GM18505 (cell line): Measurements from ENCODE around the gene GDPGP1.
"Not testable (repeated sequence)": the region's sequence is repeated elsewhere in the genome, so short reads cannot be mapped to it uniquely, and the experiment has no call there.

Experiments used
- ATAC-seq: cut with Tn5 transposase; IDR thresholded peaks from one replicate; pipeline ENCODE4 v1.9.1; 2021; ENCODE audit not compliant: unreplicated experiment
- POLR2A ChIP-seq: IDR thresholded peaks from 4 replicates; pipeline ENCODE4 v1.6.1; 2011; ENCODE audit warnings: borderline replicate concordance; ENCODE audit not compliant: insufficient read depth, insufficient read length; ENCODE audit errors: extremely low read depth

GDPGP1 gene

DNA sequence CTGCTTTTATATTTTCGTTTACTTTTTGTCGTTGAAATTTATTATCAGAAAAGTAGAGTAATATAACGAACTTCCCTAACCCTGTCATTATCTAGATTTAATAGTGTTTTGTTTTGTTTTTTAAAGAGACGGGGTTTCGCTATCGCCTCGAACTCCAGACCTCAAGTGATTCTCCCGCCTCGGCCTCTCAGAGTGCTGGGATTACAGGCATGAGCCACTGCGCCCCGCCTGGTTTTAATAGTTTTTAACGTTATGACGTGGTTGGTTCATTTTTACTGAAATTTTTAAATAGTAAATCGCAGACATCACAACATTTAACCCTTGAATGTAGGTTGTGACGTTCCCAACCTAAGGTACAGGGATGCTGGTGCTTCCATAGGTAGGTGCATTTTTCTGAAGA, 32.5 kb downstream of the GDPGP1 start:
- ATAC-seq: no peak
- no peak for TF ChIP-seq POLR2A

GRCh38 chr15:90268415-90268814, 34.4 kb downstream of the GDPGP1 start:
- ATAC-seq: no peak
- no peak for TF ChIP-seq POLR2A

- no peak for TF ChIP-seq POLR2A
- no peak for ATAC-seq
Observed at GRCh38 chr15:90270502-90271150, 36.6 kb downstream of the GDPGP1 start.

DNA sequence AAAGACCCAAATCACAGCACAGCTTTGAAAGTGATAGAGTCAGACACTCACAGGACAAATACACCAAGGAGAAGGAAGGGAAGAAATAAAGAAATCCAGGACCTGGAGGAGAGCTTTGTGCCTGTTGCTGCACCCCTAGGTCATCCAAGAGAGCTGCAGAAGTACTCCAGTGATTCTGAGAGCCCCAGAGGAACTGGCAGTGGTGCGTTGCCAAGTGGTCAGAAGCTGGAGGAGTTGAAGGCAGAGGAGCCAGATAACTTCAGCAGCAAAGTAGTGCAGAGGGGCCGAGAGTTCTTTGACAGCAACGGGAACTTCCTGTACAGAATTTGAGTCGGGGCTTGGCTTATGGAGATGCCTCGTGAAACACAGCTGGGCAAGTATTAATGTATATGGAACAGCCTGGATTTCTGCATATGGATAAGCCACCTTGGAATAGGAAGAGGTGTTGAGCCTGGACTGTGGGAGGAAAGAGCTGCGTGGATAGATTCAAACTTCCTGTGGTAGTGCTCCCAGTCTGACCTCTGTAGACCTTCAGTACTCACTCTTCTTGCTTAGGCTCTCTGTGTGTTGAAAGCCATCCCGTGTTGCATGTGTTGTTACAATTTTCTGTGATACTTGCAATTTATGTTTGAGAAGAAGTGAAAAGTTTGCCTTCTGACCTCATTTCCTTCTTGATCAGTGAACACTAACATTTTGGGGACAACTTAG, 37.6 kb downstream of the GDPGP1 start:
- no peak for ATAC-seq
- TF ChIP-seq POLR2A: no peak

- ATAC-seq: not testable (repeated sequence)
Observed at GRCh38 chr15:90278467-90278866, 44.5 kb downstream of the GDPGP1 start.

DNA sequence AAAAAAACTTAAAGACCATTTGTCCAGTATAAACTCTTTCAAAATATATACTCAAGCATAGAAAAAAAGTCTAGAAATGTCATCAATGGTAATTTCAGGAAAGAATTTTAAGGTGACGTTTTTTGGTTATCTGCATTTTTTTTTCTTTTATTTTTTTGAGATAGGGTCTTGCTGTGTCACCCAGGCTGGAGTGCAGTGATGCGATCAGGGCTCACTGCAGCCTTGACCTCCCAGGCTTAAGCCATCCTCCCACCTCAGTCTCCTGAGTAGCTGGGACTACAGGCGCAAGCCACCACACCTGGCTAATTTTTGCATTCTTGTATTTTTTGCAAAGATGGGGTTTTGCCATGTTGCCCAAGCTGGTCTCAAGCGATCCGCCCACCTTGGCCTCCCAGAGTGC, 46.7 kb downstream of the GDPGP1 start:
- ATAC-seq: not testable (repeated sequence)

GRCh38 chr15:90281637-90282036, 47.6 kb downstream of the GDPGP1 start:
- ATAC-seq: not testable (repeated sequence)

GRCh38 chr15:90286678-90287077, 52.7 kb downstream of the GDPGP1 start:
- TF ChIP-seq POLR2A: no peak
- ATAC-seq: no peak

DNA sequence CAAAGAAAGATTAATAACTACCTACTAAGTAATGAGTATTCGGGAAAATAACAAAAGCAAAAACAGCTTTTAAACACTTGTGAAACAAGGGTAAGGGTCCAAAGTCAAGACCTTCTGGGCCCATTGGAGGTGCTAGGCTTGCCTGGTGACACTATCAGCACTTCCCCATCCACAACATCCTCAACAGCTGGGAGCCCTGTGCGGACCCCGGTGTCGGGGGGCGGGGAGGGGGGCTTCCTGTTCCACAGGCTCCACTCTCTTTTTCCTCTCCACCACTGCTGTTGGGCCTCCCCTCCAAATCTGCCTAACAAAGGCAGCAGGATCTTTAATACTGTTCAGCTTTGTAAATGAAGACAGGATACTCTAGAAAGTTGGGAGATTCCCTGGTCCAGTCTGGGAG, 53.1 kb downstream of the GDPGP1 start:
- no peak for TF ChIP-seq POLR2A
- no peak for ATAC-seq

DNA sequence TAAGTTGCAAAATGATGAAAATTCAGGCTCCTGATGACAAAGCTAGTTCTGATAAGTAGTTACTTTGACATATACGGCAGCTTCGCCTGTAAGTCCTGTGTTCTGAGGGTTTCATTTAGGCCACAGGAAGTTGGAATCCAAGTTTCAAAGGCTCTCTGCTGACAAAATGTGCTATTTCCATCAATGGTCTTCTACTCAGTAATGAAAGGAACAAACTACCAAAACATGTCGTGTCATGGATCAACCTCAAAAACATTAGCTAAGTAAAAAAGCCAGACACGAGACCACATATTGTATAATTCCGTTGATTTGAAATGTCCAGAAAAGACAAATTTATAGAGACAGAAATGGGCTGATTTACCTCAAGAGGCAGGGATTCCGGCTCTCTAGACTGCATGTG, 53.9 kb downstream of the GDPGP1 start:
- no peak for TF ChIP-seq POLR2A
- no peak for ATAC-seq

DNA sequence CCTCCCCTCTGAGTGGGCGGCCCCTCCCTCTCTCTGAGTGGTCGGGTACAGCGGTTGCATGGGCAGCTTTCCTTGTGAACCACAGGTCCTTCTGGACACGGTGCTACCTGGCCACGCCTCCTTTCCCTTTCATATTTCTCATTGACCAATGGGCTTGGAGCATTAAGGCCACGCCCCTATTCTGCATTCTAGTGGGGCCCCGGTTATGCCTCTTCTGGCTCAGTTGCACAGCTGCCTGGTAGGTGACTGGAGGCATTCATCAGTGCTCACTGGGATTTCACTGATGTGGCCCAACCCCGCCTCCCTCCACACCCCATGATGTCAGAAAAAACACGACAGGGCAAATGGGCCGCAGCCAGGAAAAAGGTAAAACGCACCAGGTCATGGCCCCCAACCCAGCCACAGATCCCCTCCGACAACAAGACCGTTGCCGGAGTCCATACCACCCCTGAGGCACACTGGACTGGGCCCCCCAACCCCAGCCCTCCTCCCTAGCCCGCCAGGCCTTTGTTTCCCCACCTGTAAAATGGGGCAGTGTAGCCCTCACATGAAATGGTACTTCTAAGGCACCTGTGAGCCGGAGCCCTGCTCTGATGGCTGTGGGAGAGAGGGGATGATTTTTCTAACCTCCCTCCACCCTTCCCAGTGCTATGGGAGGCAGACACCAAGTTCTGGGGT, 57.8 kb downstream of the GDPGP1 start:
- no peak for TF ChIP-seq POLR2A
- no peak for ATAC-seq

GRCh38 chr15:90293040-90293810, 59.2 kb downstream of the GDPGP1 start:
- not testable (repeated sequence) for ATAC-seq

DNA sequence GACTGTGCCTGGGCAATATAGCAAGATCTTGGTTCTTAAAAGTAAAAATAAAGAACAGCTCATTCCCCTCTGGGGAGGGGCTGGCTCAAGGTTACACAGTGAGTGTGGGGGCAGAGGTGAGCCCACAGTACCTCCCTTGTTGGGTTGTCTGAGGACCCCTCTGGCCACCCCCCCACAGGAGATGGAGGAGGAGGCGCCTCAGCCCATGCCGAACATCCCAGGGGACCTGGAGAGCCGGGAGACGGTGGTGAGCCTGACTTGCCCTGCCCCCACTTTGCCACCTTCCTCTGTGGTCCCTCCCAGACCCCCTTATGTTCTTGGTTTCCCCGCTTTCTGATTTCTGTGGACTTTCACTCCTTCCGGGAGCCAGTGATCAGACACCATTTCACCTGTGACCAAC, 60.1 kb downstream of the GDPGP1 start:
- no peak for ATAC-seq
- no peak for TF ChIP-seq POLR2A
